CD4-positive, alpha-beta memory T cell (primary cell): Measurements from ENCODE around the gene NKX2-4. TPM values are rescaled to one million over a fixed set of nuclear protein-coding genes. Genes with fewer than 3 reads are reported as not detected.

Experiments used
- CTCF ChIA-PET: fragments of 350-600 bp; sonication (Branson Sonifier 250); formaldehyde crosslinking; loops from one replicate; lab custom pipeline; 2021; ENCODE audit warnings: inconsistent platforms; ENCODE audit not compliant: partially characterized antibody; lab: Charles Lee
- POLR2A ChIA-PET: fragments of 350-600 bp; sonication (Branson Sonifier 250); formaldehyde crosslinking; loops from one replicate; lab custom pipeline; 2021; ENCODE audit not compliant: partially characterized antibody; lab: Charles Lee
- DNase-seq, 5 donors: peaks; one replicate each; pipeline versions ENCODE4 v3.0.0 to v3.0.0-alpha.2; 2020 to 2022; ENCODE audit warnings: mixed read lengths in 1 of 5
- H3K27ac ChIP-seq: one replicate; pipeline ENCODE4 v1.7.0; 2013; ENCODE audit warnings: low read depth, low read length
- H3K27me3 ChIP-seq: 2 replicates; pipeline ENCODE4 v1.7.0; 2013; ENCODE audit warnings: mild to moderate bottlenecking, low read length, moderate library complexity; ENCODE audit not compliant: insufficient read depth
- H3K36me3 ChIP-seq: 2 replicates; pipeline ENCODE4 v1.7.0; 2013; ENCODE audit warnings: mild to moderate bottlenecking, low read length, moderate library complexity; ENCODE audit not compliant: insufficient read depth
- H3K4me1 ChIP-seq: 2 replicates; pipeline ENCODE4 v1.7.0; 2013; ENCODE audit warnings: mild to moderate bottlenecking, low read length, moderate library complexity; ENCODE audit not compliant: insufficient read depth
- H3K4me3 ChIP-seq, 2 donors: one replicate each; pipeline ENCODE4 v1.7.0; 2013; ENCODE audit warnings: low read length in 2 of 2, mild to moderate bottlenecking in 1 of 2
- H3K9me3 ChIP-seq, 2 donors: one replicate each; pipeline ENCODE4 v1.7.0; 2013; ENCODE audit warnings: low read length in 2 of 2, control low read depth in 1 of 2; ENCODE audit not compliant: control insufficient read depth in 1 of 2
- H3K27ac Mint-ChIP-seq, 7 donors: one replicate each; pipeline ENCODE4 v1.8.0; 2020 to 2021; ENCODE audit warnings: mixed read lengths in 7 of 7, mild to moderate bottlenecking in 6 of 7, inconsistent platforms in 3 of 7, moderate library complexity in 3 of 7
- H3K27me3 Mint-ChIP-seq, 2 donors: one replicate each; pipeline ENCODE4 v1.8.0; 2020 to 2021; ENCODE audit warnings: mixed read lengths in 2 of 2
- H3K36me3 Mint-ChIP-seq, 2 donors: one replicate each; pipeline ENCODE4 v1.8.0; 2020 to 2021; ENCODE audit warnings: mixed read lengths in 2 of 2, inconsistent platforms in 1 of 2, mild to moderate bottlenecking in 1 of 2
- H3K4me1 Mint-ChIP-seq, 4 donors: one replicate each; pipeline ENCODE4 v1.8.0; 2020 to 2021; ENCODE audit warnings: mixed read lengths in 4 of 4, mild to moderate bottlenecking in 1 of 4
- H3K4me3 Mint-ChIP-seq, 8 donors: one replicate each; pipeline ENCODE4 v1.8.0; 2020 to 2021; ENCODE audit warnings: mixed read lengths in 8 of 8, mild to moderate bottlenecking in 7 of 8, moderate library complexity in 6 of 8, inconsistent platforms in 3 of 8
- H3K9me3 Mint-ChIP-seq, 8 donors: one replicate each; pipeline ENCODE4 v1.8.0; 2020 to 2021; ENCODE audit warnings: mixed read lengths in 8 of 8, mild to moderate bottlenecking in 5 of 8, inconsistent platforms in 3 of 8, moderate library complexity in 1 of 8
- intact Hi-C: fragments of 100-400 bp; cut with micrococcal nuclease; formaldehyde crosslinking; loops from one replicate; pipeline ENCODE4 v1.15.1; 2023
- polyA plus RNA-seq, 2 donors: library from polyadenylated mRNA; unstranded; fragments of 300-500 nt; fragmentation: Illumina TruSeq; gene quantifications; one replicate each; pipeline ENCODE4 v1.2.3, GENCODE V29; 2021
- total RNA-seq, 2 experiments: library from RNA; stranded (reverse); gene quantifications; one replicate each; pipeline ENCODE4 v1.2.3, GENCODE V29; 2021

NKX2-4 gene
- total and polyA plus RNA-seq, 4 experiments from 2014 or later = not detected

DNA sequence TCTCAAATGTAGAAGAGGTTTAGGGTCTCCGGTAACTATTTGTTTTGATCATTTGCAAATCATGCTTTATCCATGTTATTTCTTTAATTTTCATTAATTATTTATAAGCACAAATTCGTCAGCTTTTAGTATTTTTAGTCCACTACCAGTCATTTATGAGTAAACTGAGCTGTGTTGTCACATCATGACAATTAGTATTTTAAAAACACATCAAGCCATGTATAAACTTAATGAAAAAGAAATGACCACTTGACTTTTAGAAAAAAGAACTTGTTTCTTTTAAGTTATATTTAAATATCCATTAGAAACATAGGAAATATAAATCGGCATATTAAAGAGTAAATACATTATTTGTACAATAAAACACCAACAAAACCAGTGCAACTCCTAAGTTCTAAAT, 2.8 kb downstream of the NKX2-4 start:
- no peak overlapping the region for H3K4me3 Mint-ChIP-seq
- no peaks in the 10 kb centered on the region for H3K36me3 ChIP-seq
- H3K4me3 ChIP-seq = no peak overlapping the region
- H3K27ac Mint-ChIP-seq = peak overlapping the region in 1 of 7 donors; percentile 83
- peaks cover 20% of the 10 kb centered on the region for H3K4me1 ChIP-seq
- CTCF ChIA-PET = interaction anchor here (1.2 kb wide), 1 partner anchor 159 kb away, joined by 5 read pairs; no protein-coding TSS in a partner anchor
- peaks cover 13 to 17% of the 10 kb centered on the region in 2 donors for H3K36me3 Mint-ChIP-seq
- H3K27me3 Mint-ChIP-seq = peaks cover 46 to 58% of the 10 kb centered on the region in 2 donors
- H3K9me3 ChIP-seq = peaks cover 0 to 3% of the 10 kb centered on the region in 2 donors
- no peak for DNase-seq
- intact Hi-C loops = loop anchor here (5.0 to 10.0 kb wide), 2 partner anchors 92 to 290 kb away; partner anchors contain the start of genes LINC00237 and XRN2
- POLR2A ChIA-PET = interaction anchor here (1.1 to 1.3 kb wide), 2 partner anchors 9 to 91 kb away, joined by 3 to 4 read pairs; partner anchors contain the start of gene XRN2
- peaks cover 62% of the 10 kb centered on the region for H3K27me3 ChIP-seq
- H3K9me3 Mint-ChIP-seq = peaks cover 0 to 27% (median 20%) of the 10 kb centered on the region in 8 donors
- H3K4me1 Mint-ChIP-seq = peaks cover 13 to 25% (median 16%) of the 10 kb centered on the region in 4 donors
- H3K27ac ChIP-seq = no peak overlapping the region

DNA sequence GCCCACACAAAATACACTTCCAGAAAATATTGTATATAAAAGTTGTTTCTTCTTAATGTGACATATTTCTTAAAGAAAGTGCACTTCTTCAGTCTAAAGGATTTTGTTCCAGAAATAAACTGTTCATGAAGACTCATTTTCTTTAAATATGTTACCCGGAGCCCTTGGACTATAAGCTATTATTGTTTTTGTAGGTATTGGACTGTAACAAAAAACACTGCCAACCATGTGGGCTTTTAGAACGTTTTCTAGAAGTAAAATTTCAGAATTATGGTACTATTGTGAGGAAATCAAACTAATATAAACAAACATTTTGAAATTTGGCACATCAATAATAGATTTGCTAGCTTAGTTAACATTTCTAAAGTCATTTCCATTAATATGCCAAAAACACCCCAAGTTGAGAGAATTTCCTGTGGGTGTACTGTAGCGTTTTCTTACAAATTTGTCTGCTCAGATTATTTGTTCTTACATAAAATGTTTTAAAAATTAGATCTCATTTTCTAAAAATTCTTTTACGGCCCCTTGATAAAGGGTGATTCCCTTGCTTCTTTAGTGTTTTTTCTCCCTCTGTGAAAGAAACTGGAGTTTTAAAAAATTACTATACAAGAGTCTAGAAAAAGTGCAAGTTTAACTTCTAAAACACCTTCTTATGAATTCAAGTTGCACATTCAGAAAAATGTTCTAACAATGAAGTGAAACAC, 3.4 kb downstream of the NKX2-4 start:
- peaks cover 20% of the 10 kb centered on the region for H3K4me1 ChIP-seq
- ChIA-PET POLR2A (no interaction called here), CTCF (no interaction called here)
- no peak overlapping the region for H3K4me3 ChIP-seq
- H3K36me3 Mint-ChIP-seq = peaks cover 13 to 19% of the 10 kb centered on the region in 2 donors
- intact Hi-C loops = loop anchor here (5.0 to 10.0 kb wide), 2 partner anchors 92 to 289 kb away; partner anchors contain the start of genes LINC00237 and XRN2
- H3K9me3 Mint-ChIP-seq = peaks cover 0 to 22% (median 15%) of the 10 kb centered on the region in 8 donors
- peaks cover 0 to 3% of the 10 kb centered on the region in 2 donors for H3K9me3 ChIP-seq
- H3K27ac Mint-ChIP-seq = no peak overlapping the region
- peaks cover 13 to 25% (median 16%) of the 10 kb centered on the region in 4 donors for H3K4me1 Mint-ChIP-seq
- H3K27ac ChIP-seq = no peak overlapping the region
- DNase-seq = no peak
- H3K27me3 Mint-ChIP-seq = peaks cover 42 to 52% of the 10 kb centered on the region in 2 donors
- peaks cover 5% of the 10 kb centered on the region for H3K36me3 ChIP-seq
- H3K27me3 ChIP-seq = peaks cover 58% of the 10 kb centered on the region
- H3K4me3 Mint-ChIP-seq = no peak overlapping the region

DNA sequence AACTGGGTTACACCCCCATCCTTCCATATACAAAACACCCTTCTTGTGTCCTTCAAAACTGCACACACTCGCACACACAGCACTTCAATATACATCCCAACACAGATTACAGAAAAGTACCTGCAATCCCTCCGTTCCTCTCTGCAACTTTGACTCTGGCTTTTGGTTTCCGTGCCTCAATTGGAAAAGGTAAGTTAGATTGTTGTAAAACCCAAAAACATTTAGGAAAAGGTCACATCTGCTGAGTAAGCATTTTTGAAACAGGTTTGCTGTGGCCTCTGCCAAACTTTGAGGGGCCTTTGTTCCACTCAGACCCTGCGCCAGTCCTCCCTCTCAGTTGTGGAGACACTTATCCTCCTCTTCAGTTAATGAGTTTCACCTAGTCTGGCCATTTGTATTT, 4.2 kb downstream of the NKX2-4 start:
- Mint-ChIP-seq H3K9me3 (peaks cover 0 to 15% (median 7%) of the 10 kb centered on the region in 8 donors), H3K36me3 (peaks cover 13 to 25% of the 10 kb centered on the region in 2 donors), H3K4me1 (peaks cover 13 to 25% (median 16%) of the 10 kb centered on the region in 4 donors), H3K4me3 (peak overlapping the region in 2 of 8 donors; percentile 0 to 1), H3K27ac (no peak overlapping the region), H3K27me3 (peaks cover 34 to 44% of the 10 kb centered on the region in 2 donors)
- intact Hi-C loops = loop anchor here (5.0 to 10.0 kb wide), 2 partner anchors 91 to 288 kb away; partner anchors contain the start of genes LINC00237 and XRN2
- Histone ChIP-seq H3K36me3 (peaks cover 5% of the 10 kb centered on the region), H3K27me3 (peaks cover 51% of the 10 kb centered on the region), H3K4me1 (peaks cover 20% of the 10 kb centered on the region), H3K9me3 (peaks cover 0 to 2% of the 10 kb centered on the region in 2 donors), H3K27ac (no peak overlapping the region), H3K4me3 (no peak overlapping the region)
- DNase-seq = no peak
- CTCF ChIA-PET = no interaction called here
- POLR2A ChIA-PET = no interaction called here

DNA sequence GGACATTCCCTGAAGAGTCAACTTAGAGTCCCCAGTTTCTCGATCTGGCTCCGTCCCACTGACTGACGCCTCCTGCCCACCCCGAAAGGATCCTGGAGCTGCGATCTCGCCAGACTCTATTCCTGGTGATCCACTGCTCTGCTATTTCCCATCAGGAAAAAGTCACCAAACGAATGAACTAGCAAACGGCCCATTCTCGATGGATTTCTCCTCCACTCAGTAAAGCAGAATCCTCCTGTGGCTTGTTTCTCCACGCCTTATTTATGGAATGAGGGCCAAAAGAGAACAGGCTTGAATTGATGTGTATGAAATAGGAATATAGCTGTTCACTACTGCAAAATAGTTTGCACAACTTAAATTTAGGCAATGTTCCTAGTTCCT, 5.4 kb downstream of the NKX2-4 start:
- ChIA-PET POLR2A (interaction anchor here (0.9 to 1.9 kb wide), 2 partner anchors 10 to 89 kb away, joined by 3 to 7 read pairs; partner anchors contain the start of gene XRN2), CTCF (interaction anchor here (1.5 kb wide), 1 partner anchor 156 kb away, joined by 4 read pairs; no protein-coding TSS in a partner anchor)
- Mint-ChIP-seq H3K9me3 (peaks cover 0 to 11% (median 6%) of the 10 kb centered on the region in 8 donors), H3K4me3 (peak overlapping the region in 4 of 8 donors; percentile 8 to 55 (median 28)), H3K4me1 (peaks cover 13 to 25% (median 16%) of the 10 kb centered on the region in 4 donors), H3K36me3 (peaks cover 23 to 36% of the 10 kb centered on the region in 2 donors), H3K27me3 (peaks cover 29 to 38% of the 10 kb centered on the region in 2 donors), H3K27ac (peak overlapping the region in 2 of 7 donors; percentile 64 to 67)
- Histone ChIP-seq H3K27ac (no peak overlapping the region), H3K9me3 (no peaks in the 10 kb centered on the region), H3K4me3 (no peak overlapping the region), H3K27me3 (peaks cover 42% of the 10 kb centered on the region), H3K4me1 (peaks cover 20% of the 10 kb centered on the region), H3K36me3 (peaks cover 14% of the 10 kb centered on the region)
- intact Hi-C loops = loop anchor here (5.0 to 10.0 kb wide), 2 partner anchors 90 to 287 kb away; partner anchors contain the start of genes LINC00237 and XRN2
- no peak for DNase-seq

DNA sequence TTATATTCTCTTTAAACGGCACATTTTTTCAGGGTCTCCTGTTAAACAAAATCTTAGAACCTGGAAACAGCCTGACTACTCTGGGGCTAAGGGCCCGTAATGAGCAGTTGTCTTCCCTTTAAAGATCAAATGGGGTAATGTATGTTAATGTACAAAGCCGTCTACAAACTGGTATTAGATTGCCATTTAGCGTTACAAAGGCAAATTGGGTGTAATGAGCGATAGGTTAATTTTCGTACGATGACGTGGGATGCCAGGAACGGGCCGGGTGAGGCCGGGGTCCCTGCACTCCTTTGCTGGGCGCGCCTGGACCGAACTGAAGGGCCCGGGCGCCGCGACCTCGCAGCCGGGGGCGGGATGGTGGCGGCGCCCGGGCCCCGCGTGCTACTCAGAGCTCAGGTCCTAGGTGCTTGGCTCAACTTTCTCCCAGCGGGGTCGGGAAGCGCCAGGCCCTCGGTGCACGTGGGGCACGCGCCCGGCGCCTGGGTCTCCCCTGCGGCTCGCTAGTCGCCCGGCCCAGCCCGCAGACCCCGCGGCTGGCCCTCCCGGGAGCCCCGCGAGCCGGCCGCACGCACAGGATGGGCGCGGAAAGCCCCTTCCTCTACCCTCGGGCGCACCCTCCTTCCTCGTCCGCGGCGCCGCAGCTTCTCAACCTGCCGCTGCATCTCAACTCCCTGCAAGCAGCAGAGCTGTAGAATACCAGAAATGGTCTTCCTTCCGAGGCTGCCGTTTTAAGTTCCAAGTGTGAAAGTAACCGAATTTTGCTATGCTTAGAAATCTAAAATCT, 5.9 kb downstream of the NKX2-4 start:
- DNase-seq = no peak
- Histone ChIP-seq H3K27me3 (peaks cover 42% of the 10 kb centered on the region), H3K4me1 (peaks cover 19% of the 10 kb centered on the region), H3K9me3 (no peaks in the 10 kb centered on the region), H3K36me3 (peaks cover 14% of the 10 kb centered on the region), H3K4me3 (no peak overlapping the region), H3K27ac (no peak overlapping the region)
- Mint-ChIP-seq H3K9me3 (peaks cover 0 to 11% (median 6%) of the 10 kb centered on the region in 8 donors), H3K36me3 (peaks cover 28 to 42% of the 10 kb centered on the region in 2 donors), H3K27ac (peak overlapping the region in 1 of 7 donors; percentile 64), H3K4me1 (peaks cover 13 to 25% (median 16%) of the 10 kb centered on the region in 4 donors), H3K4me3 (peak overlapping the region in 4 of 8 donors; percentile 8 to 55 (median 36)), H3K27me3 (peaks cover 29 to 38% of the 10 kb centered on the region in 2 donors)
- CTCF ChIA-PET = interaction anchor here (1.5 kb wide), 1 partner anchor 156 kb away, joined by 4 read pairs; no protein-coding TSS in a partner anchor
- intact Hi-C loops = loop anchor here (5.0 to 10.0 kb wide), 2 partner anchors 89 to 287 kb away; partner anchors contain the start of genes LINC00237 and XRN2
- POLR2A ChIA-PET = interaction anchor here (0.9 to 1.9 kb wide), 2 partner anchors 10 to 88 kb away, joined by 3 to 7 read pairs; partner anchors contain the start of gene XRN2

DNA sequence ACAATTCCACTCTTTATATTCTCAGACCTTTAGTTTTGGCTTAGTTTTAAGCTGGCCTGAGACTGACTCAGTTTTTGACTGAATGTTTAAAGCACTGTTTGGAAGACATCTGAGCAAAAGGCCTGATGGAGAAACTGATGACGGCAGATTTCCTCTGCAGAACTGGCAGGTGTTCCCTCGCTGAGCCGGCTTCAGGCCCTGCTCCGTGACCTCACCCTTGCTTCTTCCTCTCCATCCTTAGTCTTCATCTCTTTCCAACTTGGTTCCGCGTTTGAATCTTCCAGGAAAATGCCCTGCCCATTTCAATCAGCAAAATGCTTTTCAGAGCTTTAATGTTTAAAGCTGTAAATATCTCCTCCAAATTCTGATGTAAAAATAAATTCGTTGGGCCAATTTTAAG, 6.6 kb downstream of the NKX2-4 start:
- H3K4me1 Mint-ChIP-seq = peaks cover 13 to 25% (median 15%) of the 10 kb centered on the region in 4 donors
- peak overlapping the region in 1 of 7 donors; percentile 79 for H3K27ac Mint-ChIP-seq
- intact Hi-C loops = loop anchor here (5.0 to 10.0 kb wide), 2 partner anchors 88 to 286 kb away; partner anchors contain the start of genes LINC00237 and XRN2
- CTCF ChIA-PET = interaction anchor here (1.5 kb wide), 1 partner anchor 155 kb away, joined by 4 read pairs; no protein-coding TSS in a partner anchor
- no peak for DNase-seq
- POLR2A ChIA-PET = interaction anchor here (1.9 kb wide), 1 partner anchor 9 kb away, joined by 7 read pairs; no protein-coding TSS in a partner anchor
- H3K4me3 ChIP-seq = no peak overlapping the region
- peaks cover 0 to 11% (median 6%) of the 10 kb centered on the region in 8 donors for H3K9me3 Mint-ChIP-seq
- peaks cover 14% of the 10 kb centered on the region for H3K36me3 ChIP-seq
- H3K4me1 ChIP-seq = peaks cover 14% of the 10 kb centered on the region
- H3K27me3 Mint-ChIP-seq = peaks cover 29 to 38% of the 10 kb centered on the region in 2 donors
- no peaks in the 10 kb centered on the region for H3K9me3 ChIP-seq
- peaks cover 30 to 48% of the 10 kb centered on the region in 2 donors for H3K36me3 Mint-ChIP-seq
- H3K27me3 ChIP-seq = peaks cover 42% of the 10 kb centered on the region
- H3K4me3 Mint-ChIP-seq = peak overlapping the region in 1 of 8 donors; percentile 26
- H3K27ac ChIP-seq = no peak overlapping the region
